ENCODE results near the gene MS4A5. TPM values are rescaled to one million over a fixed set of nuclear protein-coding genes. Genes with fewer than 3 reads are reported as not detected.

MS4A5 gene
- total RNA-seq, 4 donors from 2014 or later = not detected

- Histone ChIP-seq H3K27ac (no peak overlapping the region), H3K4me3 (no peak overlapping the region), H3K36me3 (no peaks in the 10 kb centered on the region), H3K4me1 (no peaks in the 10 kb centered on the region), H3K27me3 (no peaks in the 10 kb centered on the region), H3K9me3 (no peaks in the 10 kb centered on the region)
- in situ Hi-C loops (cut with MboI; ENCODE audit: low sequenced_read_pairs in 4 of 4) = no loop called here
- DNase-seq = no peak
- TF ChIP-seq CTCF (IDR thresholded peaks at IDR 0.05 in 4 of 5, conservative IDR thresholded peaks at IDR 0.05 in 1 of 5) = no peak
- TF ChIP-seq POLR2A (IDR thresholded peaks at IDR 0.05) = no peak
- intact Hi-C loops (cut with DNase I; ENCODE audit: low total_unique reads) = no loop called here
- no peak for ATAC-seq
Observed at GRCh38 chr11:60459345-60459744, 30.0 kb downstream of the MS4A5 start.

GRCh38 chr11:60468829-60469228 is 39.5 kb downstream of the MS4A5 start:
- DNase-seq = no peak
- in situ Hi-C loops (cut with MboI; ENCODE audit: low sequenced_read_pairs in 4 of 4) = no loop called here
- no peak overlapping the region for H3K27ac ChIP-seq

GRCh38 chr11:60469723-60470122 is 40.4 kb downstream of the MS4A5 start:
- H3K27me3 ChIP-seq = no peaks in the 10 kb centered on the region
- H3K9me3 ChIP-seq = no peaks in the 10 kb centered on the region
- DNase-seq (no peak), ATAC-seq (no peak)
- H3K27ac ChIP-seq = no peak overlapping the region
- no peak for TF ChIP-seq POLR2A (IDR thresholded peaks at IDR 0.05)
- TF ChIP-seq CTCF (IDR thresholded peaks at IDR 0.05 in 4 of 5, conservative IDR thresholded peaks at IDR 0.05 in 1 of 5) = no peak
- H3K36me3 ChIP-seq = no peaks in the 10 kb centered on the region
- H3K4me3 ChIP-seq = no peak overlapping the region
- H3K4me1 ChIP-seq = no peaks in the 10 kb centered on the region
- intact Hi-C loops (cut with DNase I; ENCODE audit: low total_unique reads) = no loop called here
- in situ Hi-C loops (cut with MboI; ENCODE audit: low sequenced_read_pairs in 4 of 4) = no loop called here

More at GRCh38 chr11:60468829-60469228, 39.5 kb downstream of the MS4A5 start:
- Histone ChIP-seq H3K9me3 (no peaks in the 10 kb centered on the region), H3K27me3 (no peaks in the 10 kb centered on the region), H3K4me3 (no peak overlapping the region), H3K36me3 (no peaks in the 10 kb centered on the region), H3K4me1 (no peaks in the 10 kb centered on the region)
- TF ChIP-seq CTCF (IDR thresholded peaks at IDR 0.05 in 4 of 5, conservative IDR thresholded peaks at IDR 0.05 in 1 of 5) (no peak), POLR2A (IDR thresholded peaks at IDR 0.05) (no peak)
- intact Hi-C loops (cut with DNase I; ENCODE audit: low total_unique reads) = no loop called here
- no peak for ATAC-seq

- intact Hi-C loops (cut with DNase I; ENCODE audit: low total_unique reads) = no loop called here
- in situ Hi-C loops (cut with MboI; ENCODE audit: low sequenced_read_pairs in 4 of 4) = no loop called here
- no peaks in the 10 kb centered on the region for H3K36me3 ChIP-seq
- ATAC-seq = no peak
- no peak overlapping the region for H3K4me3 ChIP-seq
- no peaks in the 10 kb centered on the region for H3K4me1 ChIP-seq
- TF ChIP-seq CTCF (IDR thresholded peaks at IDR 0.05 in 4 of 5, conservative IDR thresholded peaks at IDR 0.05 in 1 of 5) = no peak
- no peak for TF ChIP-seq POLR2A (IDR thresholded peaks at IDR 0.05)
- no peaks in the 10 kb centered on the region for H3K27me3 ChIP-seq
- no peaks in the 10 kb centered on the region for H3K9me3 ChIP-seq
- DNase-seq = no peak
- H3K27ac ChIP-seq = no peak overlapping the region
Observed at GRCh38 chr11:60477035-60477445, 47.7 kb downstream of the MS4A5 start.

GRCh38 chr11:60482361-60482760 is 53.0 kb downstream of the MS4A5 start:
- no peaks in the 10 kb centered on the region for H3K36me3 ChIP-seq
- in situ Hi-C loops (cut with MboI; ENCODE audit: low sequenced_read_pairs in 4 of 4) (no loop called here), intact Hi-C loops (cut with DNase I; ENCODE audit: low total_unique reads) (no loop called here)
- no peaks in the 10 kb centered on the region for H3K27me3 ChIP-seq
- H3K4me1 ChIP-seq = no peaks in the 10 kb centered on the region
- ATAC-seq (no peak), DNase-seq (peak in 1 of 2 donors; percentile 16)
- H3K27ac ChIP-seq = no peak overlapping the region
- no peak overlapping the region for H3K4me3 ChIP-seq
- no peak for TF ChIP-seq CTCF (IDR thresholded peaks at IDR 0.05 in 4 of 5, conservative IDR thresholded peaks at IDR 0.05 in 1 of 5)
- TF ChIP-seq POLR2A (IDR thresholded peaks at IDR 0.05) = no peak
- H3K9me3 ChIP-seq = no peaks in the 10 kb centered on the region
